Natural killer cell (primary cell): ENCODE measurements around the gene GPR176. TPM values are rescaled to one million over a fixed set of nuclear protein-coding genes. Genes with fewer than 3 reads are reported as not detected.

Experiments
- ATAC-seq, 3 donors: fragments of 150-1000 bp in 2 of 3; fragments of 200-7000 bp in 1 of 3; cut with Tn5 transposase; 1 replicate in 1 of 3; 2 replicates in 2 of 3; pipeline ENCODE4 v1.10.0; 2021; ENCODE audit warnings: mild to moderate bottlenecking in 2 of 3, moderate library complexity in 2 of 3
- DNase-seq, 2 donors: peaks; one replicate each; pipeline versions ENCODE4 v3.0.0 to v3.0.0-alpha.2; 2013 to 2021; ENCODE audit warnings: mixed read lengths in 1 of 2
- H3K27ac ChIP-seq: one replicate; pipeline ENCODE4 v1.5.1; 2013; ENCODE audit warnings: mild to moderate bottlenecking, low read length
- H3K27me3 ChIP-seq: one replicate; pipeline ENCODE4 v1.6.1; 2013; ENCODE audit warnings: low read length; ENCODE audit not compliant: control insufficient read depth, insufficient read depth
- H3K36me3 ChIP-seq: one replicate; pipeline ENCODE4 v1.6.1; 2013; ENCODE audit warnings: low read length; ENCODE audit not compliant: control insufficient read depth, insufficient read depth
- H3K4me1 ChIP-seq: one replicate; pipeline ENCODE4 v1.6.1; 2013; ENCODE audit warnings: low read length; ENCODE audit not compliant: control insufficient read depth, insufficient read depth
- H3K4me3 ChIP-seq: one replicate; pipeline ENCODE4 v1.5.1; 2013; ENCODE audit warnings: low read length
- H3K9me3 ChIP-seq: one replicate; pipeline ENCODE4 v1.6.1; 2013; ENCODE audit warnings: low read length; ENCODE audit not compliant: control insufficient read depth, insufficient read depth
- H3K27ac Mint-ChIP-seq, 2 donors: one replicate each; pipeline ENCODE4 v1.8.0; 2022; ENCODE audit warnings: mild to moderate bottlenecking in 2 of 2, mixed read lengths in 2 of 2, moderate library complexity in 1 of 2
- H3K27me3 Mint-ChIP-seq, 2 donors: one replicate each; pipeline ENCODE4 v1.8.0; 2022; ENCODE audit warnings: low read depth in 2 of 2, mixed read lengths in 2 of 2
- H3K36me3 Mint-ChIP-seq: one replicate; pipeline ENCODE4 v1.8.0; 2022; ENCODE audit warnings: mixed read lengths
- H3K4me1 Mint-ChIP-seq, 2 donors: one replicate each; pipeline ENCODE4 v1.8.0; 2022; ENCODE audit warnings: mixed read lengths in 2 of 2
- H3K4me3 Mint-ChIP-seq: one replicate; pipeline ENCODE4 v1.8.0; 2022; ENCODE audit warnings: mild to moderate bottlenecking, moderate library complexity, mixed read lengths
- H3K9me3 Mint-ChIP-seq, 2 donors: one replicate each; pipeline ENCODE4 v1.8.0; 2022; ENCODE audit warnings: mixed read lengths in 2 of 2
- WGBS: methylation state at CpG from one replicate; pipeline ENCODE4 v1.1.7; 2013; ENCODE audit warnings: missing lambda C conversion rate; ENCODE audit not compliant: insufficient coverage; 5-methylcytosine and 5-hydroxymethylcytosine counted together
- intact Hi-C: fragments of 100-400 bp; cut with micrococcal nuclease; formaldehyde crosslinking; loops from one replicate; pipeline ENCODE4 v1.14.2; 2022
- total RNA-seq, 4 donors: library from RNA; stranded (reverse); fragments of 120-200 nt in 1 of 4; gene quantifications; one replicate each; pipeline versions ENCODE4 v1.2.3 to v1.2.4, GENCODE V29; 2013 to 2022
- TF ChIP-seq, protein P1 (sequence below): fragments of 200-600 bp; IDR thresholded peaks from one replicate; pipeline ENCODE4 v1.8.0; 2022; ENCODE audit warnings: antibody characterized with exemption

Gene GPR176
- total RNA-seq, 3 donors from 2014 or later (not counting 1 experiment from before 2014, with no cell fraction given) = 0.38 TPM; not detected in 2

DNA sequence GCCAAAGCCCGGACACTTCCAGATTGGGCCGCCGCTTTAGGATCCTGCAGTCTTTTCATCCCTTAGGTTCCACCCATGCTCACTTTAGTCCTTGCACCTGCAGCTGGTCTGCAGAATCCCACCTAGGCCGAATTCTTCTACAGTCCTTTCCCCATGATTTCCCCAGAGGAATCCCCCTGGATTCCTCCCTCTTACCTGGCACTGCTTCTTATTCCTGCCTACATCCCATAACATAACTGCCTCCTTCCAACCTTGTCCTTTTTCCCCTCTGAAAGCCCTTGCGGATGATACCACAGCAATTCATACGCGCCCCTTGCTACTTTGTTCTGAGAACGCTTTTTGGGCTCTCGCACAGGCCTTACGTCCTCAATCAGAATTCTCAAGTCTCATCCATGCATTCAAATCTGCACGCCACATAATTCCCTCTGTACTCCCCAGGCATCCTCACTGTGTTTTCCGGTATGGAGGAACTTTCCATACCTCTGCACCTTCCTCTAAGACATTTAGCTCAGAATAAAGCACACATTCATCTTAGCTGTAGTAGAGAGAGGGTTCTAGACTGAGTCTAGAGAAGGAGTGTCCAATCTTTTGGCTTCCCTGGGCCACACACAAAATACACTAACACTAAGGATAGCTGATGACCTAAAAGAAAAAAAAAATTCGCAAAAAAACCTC is 14.5 kb upstream of the GPR176 start:
- H3K4me3 ChIP-seq = peak overlapping the region; percentile 87
- ATAC-seq = no peak
- H3K4me1 ChIP-seq = peaks cover 16% of the 10 kb centered on the region
- H3K36me3 ChIP-seq = no peaks in the 10 kb centered on the region
- Mint-ChIP-seq H3K36me3 (peaks cover 2% of the 10 kb centered on the region), H3K4me1 (peaks cover 30 to 34% of the 10 kb centered on the region in 2 donors), H3K27me3 (peaks cover 11 to 25% of the 10 kb centered on the region in 2 donors), H3K27ac (peak overlapping the region; percentile 19 to 92), H3K4me3 (peak overlapping the region; percentile 86), H3K9me3 (no peaks in the 10 kb centered on the region)
- no peak overlapping the region for H3K27ac ChIP-seq
- peak in 1 of 2 donors; percentile 34 for DNase-seq
- no peaks in the 10 kb centered on the region for H3K9me3 ChIP-seq
- 31% methylated on average over 13 of the region's 13 CpGs for WGBS
- intact Hi-C loops = loop anchor here (1.0 kb wide), 1 partner anchor 105 kb away; the partner anchor contains the start of gene SRP14
- TF ChIP-seq, protein P1, sequence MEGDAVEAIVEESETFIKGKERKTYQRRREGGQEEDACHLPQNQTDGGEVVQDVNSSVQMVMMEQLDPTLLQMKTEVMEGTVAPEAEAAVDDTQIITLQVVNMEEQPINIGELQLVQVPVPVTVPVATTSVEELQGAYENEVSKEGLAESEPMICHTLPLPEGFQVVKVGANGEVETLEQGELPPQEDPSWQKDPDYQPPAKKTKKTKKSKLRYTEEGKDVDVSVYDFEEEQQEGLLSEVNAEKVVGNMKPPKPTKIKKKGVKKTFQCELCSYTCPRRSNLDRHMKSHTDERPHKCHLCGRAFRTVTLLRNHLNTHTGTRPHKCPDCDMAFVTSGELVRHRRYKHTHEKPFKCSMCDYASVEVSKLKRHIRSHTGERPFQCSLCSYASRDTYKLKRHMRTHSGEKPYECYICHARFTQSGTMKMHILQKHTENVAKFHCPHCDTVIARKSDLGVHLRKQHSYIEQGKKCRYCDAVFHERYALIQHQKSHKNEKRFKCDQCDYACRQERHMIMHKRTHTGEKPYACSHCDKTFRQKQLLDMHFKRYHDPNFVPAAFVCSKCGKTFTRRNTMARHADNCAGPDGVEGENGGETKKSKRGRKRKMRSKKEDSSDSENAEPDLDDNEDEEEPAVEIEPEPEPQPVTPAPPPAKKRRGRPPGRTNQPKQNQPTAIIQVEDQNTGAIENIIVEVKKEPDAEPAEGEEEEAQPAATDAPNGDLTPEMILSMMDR = no peak
- H3K27me3 ChIP-seq = no peaks in the 10 kb centered on the region

- no peak overlapping the region for H3K27ac ChIP-seq
- TF ChIP-seq, protein P1 = no peak
- H3K36me3 ChIP-seq = no peaks in the 10 kb centered on the region
- ATAC-seq (no peak), DNase-seq (no peak)
- H3K9me3 ChIP-seq = no peaks in the 10 kb centered on the region
- no peak overlapping the region for H3K27ac Mint-ChIP-seq
- intact Hi-C loops = no loop called here
- H3K9me3 Mint-ChIP-seq = no peaks in the 10 kb centered on the region
- H3K27me3 ChIP-seq = no peaks in the 10 kb centered on the region
- H3K4me3 Mint-ChIP-seq = no peak overlapping the region
- no peak overlapping the region for H3K4me3 ChIP-seq
- peaks cover 24 to 25% of the 10 kb centered on the region in 2 donors for H3K4me1 Mint-ChIP-seq
- H3K27me3 Mint-ChIP-seq = peaks cover 13 to 29% of the 10 kb centered on the region in 2 donors
- 100% methylated on average over 2 of the region's 3 CpGs for WGBS
- no peaks in the 10 kb centered on the region for H3K36me3 Mint-ChIP-seq
- H3K4me1 ChIP-seq = peaks cover 16% of the 10 kb centered on the region
Measured at GRCh38 chr15:39931615-39932014, 11.5 kb upstream of the GPR176 start.

DNA sequence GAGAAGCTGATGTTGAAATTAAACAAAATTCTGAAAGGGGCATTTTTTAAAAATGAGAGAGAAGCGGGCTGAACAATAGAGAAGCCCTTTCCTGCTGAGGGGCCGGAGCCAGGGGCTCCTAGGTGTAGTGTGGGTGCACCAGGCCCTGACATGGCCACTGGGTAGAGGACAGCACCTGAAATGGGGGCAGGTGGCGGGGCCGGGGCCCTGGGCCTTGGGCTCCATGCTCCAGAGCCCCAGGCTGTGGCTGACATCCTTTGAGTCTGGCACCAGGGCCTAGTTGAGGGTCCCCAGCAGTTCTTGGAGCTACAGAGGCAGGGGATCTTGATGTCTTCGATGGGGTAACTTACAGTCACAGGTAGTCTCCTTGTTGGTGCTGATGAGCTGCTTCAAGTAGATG is 6.5 kb upstream of the GPR176 start:
- Histone ChIP-seq H3K27ac (no peak overlapping the region), H3K36me3 (no peaks in the 10 kb centered on the region), H3K4me3 (no peak overlapping the region), H3K4me1 (no peaks in the 10 kb centered on the region), H3K27me3 (peaks cover 4% of the 10 kb centered on the region), H3K9me3 (no peaks in the 10 kb centered on the region)
- ATAC-seq = no peak
- WGBS = 92% methylated on average over 5 of the region's 5 CpGs
- DNase-seq = no peak
- peaks cover 0 to under 1% of the 10 kb centered on the region in 2 donors for H3K4me1 Mint-ChIP-seq
- H3K36me3 Mint-ChIP-seq = no peaks in the 10 kb centered on the region
- no peak overlapping the region for H3K4me3 Mint-ChIP-seq
- intact Hi-C loops = no loop called here
- TF ChIP-seq, protein P1 = no peak
- H3K9me3 Mint-ChIP-seq = no peaks in the 10 kb centered on the region
- peaks cover 6 to 16% of the 10 kb centered on the region in 2 donors for H3K27me3 Mint-ChIP-seq
- H3K27ac Mint-ChIP-seq = no peak overlapping the region
